GM12878 (cell line): ENCODE measurements around the gene ERCC1. TPM values are rescaled to one million over a fixed set of nuclear protein-coding genes. Genes with fewer than 3 reads are reported as not detected.

Experiments
- ATAC-seq: fragments of 200-7000 bp; cut with Tn5 transposase; 3 replicates; pipeline ENCODE4 v1.9.1; 2020; ENCODE audit warnings: mild to moderate bottlenecking, moderate library complexity
- BruUV-seq: library from RNA; stranded (reverse); fragments of 400-500 nt; replicated peaks from 2 replicates; lab custom pipeline; 2021; lab: Mats Ljungman, UMichigan
- CTCF ChIA-PET: fragments of 300-600 bp; sonication (Branson Sonifier 250); formaldehyde crosslinking; extraction: SDS; loops from one replicate; lab custom pipeline; 2021; ENCODE audit warnings: inconsistent platforms; lab: Yijun Ruan, JAX
- POLR2A ChIA-PET: fragments of 350-600 bp; formaldehyde crosslinking; extraction: SDS; loops from one replicate; lab custom pipeline; 2021; ENCODE audit warnings: inconsistent platforms; lab: Charles Lee
- RAD21 ChIA-PET: fragments of 300-600 bp; sonication (Branson Sonifier 250); formaldehyde crosslinking; loops from one replicate; lab custom pipeline; 2023; ENCODE audit warnings: antibody characterized with exemption; ENCODE audit not compliant: unreplicated experiment; lab: Charles Lee
- SMC1A ChIA-PET: fragments of 300-600 bp; sonication (Branson Sonifier 250); formaldehyde crosslinking; loops from one replicate; lab custom pipeline; 2023; ENCODE audit not compliant: unreplicated experiment, uncharacterized antibody; lab: Charles Lee
- DNase-seq: peaks from one replicate; pipeline ENCODE4 v3.0.0-alpha.2; 2011; ENCODE audit warnings: low read depth, low spot score
- FAIRE-seq: peaks from 3 replicates; lab custom pipeline; 2011; peaks lifted over from hg19 to GRCh38; lab: Jason Lieb, UNC
- H2AFZ ChIP-seq: 2 replicates; pipeline ENCODE4 v1.6.0; 2011; ENCODE audit warnings: low read depth, low read length, control low read depth; ENCODE audit not compliant: control insufficient read depth
- H3K27ac ChIP-seq: 2 replicates; pipeline ENCODE4 v1.5.1; 2011; ENCODE audit warnings: control low read depth; ENCODE audit not compliant: control insufficient read depth, insufficient read depth
- H3K27me3 ChIP-seq, 2 experiments: replicated peaks in 1 of 2; 2 replicates each; pipeline versions ENCODE4 v1.6.0 to v1.6.1; 2011; ENCODE audit warnings: low read length in 1 of 2; ENCODE audit not compliant: control insufficient read depth in 2 of 2, insufficient read depth in 2 of 2
- H3K36me3 ChIP-seq, 2 experiments: 2 replicates each; pipeline ENCODE4 v1.5.1; 2011; ENCODE audit warnings: low read length in 1 of 2; ENCODE audit not compliant: control insufficient read depth in 2 of 2, insufficient read depth in 2 of 2
- H3K4me1 ChIP-seq: 2 replicates; pipeline ENCODE4 v1.6.1; 2011; ENCODE audit warnings: mild to moderate bottlenecking, low read length, moderate library complexity, mixed read lengths; ENCODE audit not compliant: control insufficient read depth, insufficient read depth
- H3K4me2 ChIP-seq: 2 replicates; pipeline ENCODE4 v1.6.0; 2011; ENCODE audit warnings: control low read depth; ENCODE audit not compliant: control insufficient read depth, insufficient read depth
- H3K4me3 ChIP-seq: fragments of 200-600 bp; sonication (generic); 2 replicates; pipeline ENCODE4 v1.5.1; 2016
- H3K79me2 ChIP-seq: 2 replicates; pipeline ENCODE4 v1.6.0; 2011; ENCODE audit warnings: low read length; ENCODE audit not compliant: control insufficient read depth, insufficient read depth
- H3K9ac ChIP-seq: 2 replicates; pipeline ENCODE4 v1.8.0; 2011; ENCODE audit warnings: low read length, control low read depth, mixed read lengths; ENCODE audit not compliant: control insufficient read depth, insufficient read depth
- H3K9me3 ChIP-seq: replicated peaks from 3 replicates; pipeline ENCODE4 v1.5.1; 2011; ENCODE audit warnings: mild to moderate bottlenecking, low read length; ENCODE audit not compliant: control insufficient read depth, insufficient read depth
- H4K20me1 ChIP-seq: 2 replicates; pipeline ENCODE4 v1.6.0; 2011; ENCODE audit not compliant: control insufficient read depth, insufficient read depth
- POLR2A ChIP-seq: IDR thresholded peaks from 2 replicates; pipeline ENCODE4 v1.6.1; 2011; ENCODE audit warnings: low read depth, mild to moderate bottlenecking, low read length
- WRNIP1 ChIP-seq: IDR thresholded peaks from 2 replicates; pipeline ENCODE4 v1.6.1; 2011; ENCODE audit warnings: low read depth, low read length, improper control_type of control experiment, borderline replicate concordance
- WGBS: methylation state at CpG from one replicate; pipeline ENCODE4 v1.1.6; 2016; ENCODE audit warnings: low lambda C conversion rate; ENCODE audit not compliant: insufficient replicate concordance, insufficient coverage; ENCODE audit errors: missing lambda C conversion rate; 5-methylcytosine and 5-hydroxymethylcytosine counted together
- in situ Hi-C: fragments of 300-500 bp; cut with MboI; formaldehyde crosslinking; loops from 9 replicates; pipeline ENCODE4 v1.14.3; 2018; ENCODE audit warnings: mixed read lengths
- intact Hi-C: fragments of 100-400 bp; cut with micrococcal nuclease; formaldehyde crosslinking; loops from one replicate; pipeline ENCODE4 v1.14.2; 2022; ENCODE audit not compliant: unreplicated experiment
- polyA plus RNA-seq, 11 experiments: library from polyadenylated mRNA; depleted of rRNA in 4 of 11; unstranded in 6 of 11; stranded (reverse) in 5 of 11; fragments of >200 nt; fragmentation: Nextera tagmentation in 4 of 11; fragmentation: Illumina TruSeq in 1 of 11; extraction: Ambion mirVana in 4 of 11; extraction: Trizol in 1 of 11; gene quantifications; 1 replicate in 1 of 11; 2 replicates in 10 of 11; pipeline versions ENCODE4 v1.2.1 to v1.2.3, GENCODE V29; 2011 to 2016; ENCODE audit warnings: inconsistent platforms in 2 of 11, missing spikeins in 2 of 11, low read depth in 1 of 11
- total RNA-seq, 4 experiments: library from RNA; depleted of rRNA in 3 of 4; stranded (reverse); fragments of >200 nt in 3 of 4; fragmentation: Illumina TruSeq in 1 of 4; extraction: Trizol in 1 of 4; gene quantifications; 2 replicates each; pipeline versions ENCODE4 v1.2.1 to v1.2.3, GENCODE V29; 2013 to 2021
- TF ChIP-seq, protein P1 (sequence below): IDR thresholded peaks from 2 replicates; pipeline ENCODE4 v1.6.1; 2012; ENCODE audit warnings: improper control_type of control experiment, low read depth, low read length; ENCODE audit not compliant: insufficient replicate concordance

ERCC1 gene
- total and polyA plus RNA-seq, 10 of the 15 experiments (the other 5 are each of a cell fraction or from before 2014, with no cell fraction given): 14.7 to 104 (median 61.1) TPM

DNA sequence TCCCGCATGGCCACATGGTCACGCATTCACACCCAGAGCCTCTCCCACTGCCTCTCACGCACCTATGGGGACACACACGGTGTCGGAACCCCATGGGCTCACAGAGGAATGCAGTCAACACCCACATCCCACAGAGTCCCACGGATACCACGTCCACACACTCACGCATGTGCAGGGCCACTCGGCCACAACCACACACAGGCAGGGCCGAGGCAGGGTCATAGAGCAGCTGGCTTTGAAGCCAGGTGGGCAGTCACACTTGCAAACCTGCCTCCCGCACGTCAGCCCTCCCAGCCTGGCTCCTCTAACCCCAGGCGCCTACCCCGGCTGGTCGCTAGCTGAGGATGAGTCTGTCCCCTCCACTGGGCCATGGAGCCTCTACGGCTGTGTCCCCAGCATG, 61.4 kb downstream of the ERCC1 start:
- ChIA-PET RAD21 (no interaction called here), SMC1A (no interaction called here), CTCF (no interaction called here), POLR2A (no interaction called here)
- no peaks in the 10 kb centered on the region for H3K9me3 ChIP-seq
- intact Hi-C loops: no loop called here
- no peak overlapping the region for H3K4me2 ChIP-seq
- H3K79me2 ChIP-seq: no peaks in the 10 kb centered on the region
- H3K36me3 ChIP-seq: peaks cover 0 to 5% of the 10 kb centered on the region in 2 experiments; a peak in 2 of 4 replicates
- TF ChIP-seq, protein P1, sequence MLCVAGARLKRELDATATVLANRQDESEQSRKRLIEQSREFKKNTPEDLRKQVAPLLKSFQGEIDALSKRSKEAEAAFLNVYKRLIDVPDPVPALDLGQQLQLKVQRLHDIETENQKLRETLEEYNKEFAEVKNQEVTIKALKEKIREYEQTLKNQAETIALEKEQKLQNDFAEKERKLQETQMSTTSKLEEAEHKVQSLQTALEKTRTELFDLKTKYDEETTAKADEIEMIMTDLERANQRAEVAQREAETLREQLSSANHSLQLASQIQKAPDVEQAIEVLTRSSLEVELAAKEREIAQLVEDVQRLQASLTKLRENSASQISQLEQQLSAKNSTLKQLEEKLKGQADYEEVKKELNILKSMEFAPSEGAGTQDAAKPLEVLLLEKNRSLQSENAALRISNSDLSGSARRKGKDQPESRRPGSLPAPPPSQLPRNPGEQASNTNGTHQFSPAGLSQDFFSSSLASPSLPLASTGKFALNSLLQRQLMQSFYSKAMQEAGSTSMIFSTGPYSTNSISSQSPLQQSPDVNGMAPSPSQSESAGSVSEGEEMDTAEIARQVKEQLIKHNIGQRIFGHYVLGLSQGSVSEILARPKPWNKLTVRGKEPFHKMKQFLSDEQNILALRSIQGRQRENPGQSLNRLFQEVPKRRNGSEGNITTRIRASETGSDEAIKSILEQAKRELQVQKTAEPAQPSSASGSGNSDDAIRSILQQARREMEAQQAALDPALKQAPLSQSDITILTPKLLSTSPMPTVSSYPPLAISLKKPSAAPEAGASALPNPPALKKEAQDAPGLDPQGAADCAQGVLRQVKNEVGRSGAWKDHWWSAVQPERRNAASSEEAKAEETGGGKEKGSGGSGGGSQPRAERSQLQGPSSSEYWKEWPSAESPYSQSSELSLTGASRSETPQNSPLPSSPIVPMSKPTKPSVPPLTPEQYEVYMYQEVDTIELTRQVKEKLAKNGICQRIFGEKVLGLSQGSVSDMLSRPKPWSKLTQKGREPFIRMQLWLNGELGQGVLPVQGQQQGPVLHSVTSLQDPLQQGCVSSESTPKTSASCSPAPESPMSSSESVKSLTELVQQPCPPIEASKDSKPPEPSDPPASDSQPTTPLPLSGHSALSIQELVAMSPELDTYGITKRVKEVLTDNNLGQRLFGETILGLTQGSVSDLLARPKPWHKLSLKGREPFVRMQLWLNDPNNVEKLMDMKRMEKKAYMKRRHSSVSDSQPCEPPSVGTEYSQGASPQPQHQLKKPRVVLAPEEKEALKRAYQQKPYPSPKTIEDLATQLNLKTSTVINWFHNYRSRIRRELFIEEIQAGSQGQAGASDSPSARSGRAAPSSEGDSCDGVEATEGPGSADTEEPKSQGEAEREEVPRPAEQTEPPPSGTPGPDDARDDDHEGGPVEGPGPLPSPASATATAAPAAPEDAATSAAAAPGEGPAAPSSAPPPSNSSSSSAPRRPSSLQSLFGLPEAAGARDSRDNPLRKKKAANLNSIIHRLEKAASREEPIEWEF: no peak
- peak; percentile 17; the same call in 1 of the 2 replicates for TF ChIP-seq POLR2A
- TF ChIP-seq WRNIP1: no peak
- no peaks in the 10 kb centered on the region for H3K27me3 ChIP-seq
- no peak for FAIRE-seq
- in situ Hi-C loops: no loop called here
- H3K4me3 ChIP-seq: no peak overlapping the region
- H3K9ac ChIP-seq: no peak overlapping the region
- ATAC-seq: no peak
- H3K4me1 ChIP-seq: no peaks in the 10 kb centered on the region
- WGBS: 90% methylated on average over 16 of the region's 16 CpGs
- H3K27ac ChIP-seq: no peak overlapping the region
- H4K20me1 ChIP-seq: no peaks in the 10 kb centered on the region
- H2AFZ ChIP-seq: no peak overlapping the region
- DNase-seq: no peak
- BruUV-seq: no TSS peak
